Measurements from ENCODE around the gene EIF2S2.

- no peak for TF ChIP-seq EZH2 (IDR thresholded peaks at IDR 0.05; ENCODE audit: borderline replicate concordance)
- TF ChIP-seq CTCF (IDR thresholded peaks at IDR 0.05; ENCODE audit: poor library complexity): no peak
- TF ChIP-seq EZH2phosphoT487 (IDR thresholded peaks at IDR 0.05; ENCODE audit: low read depth, severe bottlenecking, unreplicated experiment): no peak
Measured at GRCh38 chr20:34122274-34122980, 10.4 kb upstream of the EIF2S2 start.
